ENCODE results near the gene FH. TPM values are rescaled to one million over a fixed set of nuclear protein-coding genes. Genes with fewer than 3 reads are reported as not detected.

The FH gene
- total RNA-seq = 10 to 100 TPM; 13.0 to 16.9 TPM
- 31.9 TPM for polyA plus RNA-seq (2013, experiment 1 of 2)
- 29.4 TPM for polyA plus RNA-seq (2013, experiment 2 of 2)
- total RNA-seq = 19.1 to 168 (median 36.9) reads per million in 172 experiments

DNA sequence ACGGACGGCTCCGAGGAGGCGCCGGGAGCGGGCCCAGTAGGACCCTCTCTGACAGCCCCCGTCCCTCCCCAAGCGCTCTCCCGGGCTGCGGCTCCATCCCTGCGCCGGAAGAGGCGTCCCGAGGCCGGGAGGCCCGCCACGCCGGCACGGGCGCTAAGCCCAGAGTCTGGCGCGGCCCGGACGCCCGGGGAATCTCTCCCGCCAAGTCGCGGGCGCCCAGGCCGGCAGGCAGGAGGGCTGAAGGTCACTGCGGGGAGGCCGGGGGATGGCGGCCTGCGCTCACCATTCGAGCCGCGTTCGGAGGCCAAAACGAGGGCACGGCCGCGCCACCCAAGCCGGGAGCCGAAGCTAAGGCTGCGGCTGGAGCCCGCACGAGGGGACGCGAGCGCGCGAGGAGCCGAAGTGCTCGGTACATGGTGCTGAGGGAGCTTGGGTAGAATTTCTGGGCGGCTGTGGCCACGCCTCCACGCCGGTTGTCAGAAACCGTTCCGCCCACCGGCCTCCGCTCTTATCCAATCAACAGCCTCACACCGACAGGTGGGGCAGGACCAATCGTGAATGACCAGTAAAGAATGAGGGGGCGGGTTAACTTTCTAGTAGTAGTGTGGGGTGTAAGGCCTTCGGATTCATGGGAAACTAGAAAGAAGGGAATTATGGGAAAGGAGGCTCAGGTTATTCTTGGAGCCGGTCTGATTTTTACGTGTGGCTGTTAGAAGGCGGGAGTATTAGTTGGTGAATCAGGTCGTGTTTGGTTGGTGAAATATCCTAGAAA lies at the start of gene FH:
Gene FH, minus strand, starts transcription at position 448 of the 772 bp plus-strand sequence. Its CDS starts 33 bp downstream, at position 415.
- ATAC-seq (ENCODE audit: poor library complexity) = peak; percentile 97
- Mint-ChIP-seq H3K27me3 (peaks cover 25% of the 10 kb centered on the region), H3K36me3 (ENCODE audit: low read depth) (peaks cover 24% of the 10 kb centered on the region), H3K4me1 (ENCODE audit: low read depth) (peaks cover 32% of the 10 kb centered on the region), H3K27ac (peak within 1 kb of the TSS; percentile 85), H3K4me3 (peak within 1 kb of the TSS; percentile 97), H3K9me3 (no peaks in the 10 kb centered on the region)
- peaks cover 8% of the 10 kb centered on the region in 2 experiments for H3K27me3 ChIP-seq (ENCODE audit: control insufficient read depth in 1 of 2, insufficient read depth in 2 of 2, low read length in 2 of 2)
- CTCF ChIA-PET = no interaction called here
- TF ChIP-seq, protein P1, sequence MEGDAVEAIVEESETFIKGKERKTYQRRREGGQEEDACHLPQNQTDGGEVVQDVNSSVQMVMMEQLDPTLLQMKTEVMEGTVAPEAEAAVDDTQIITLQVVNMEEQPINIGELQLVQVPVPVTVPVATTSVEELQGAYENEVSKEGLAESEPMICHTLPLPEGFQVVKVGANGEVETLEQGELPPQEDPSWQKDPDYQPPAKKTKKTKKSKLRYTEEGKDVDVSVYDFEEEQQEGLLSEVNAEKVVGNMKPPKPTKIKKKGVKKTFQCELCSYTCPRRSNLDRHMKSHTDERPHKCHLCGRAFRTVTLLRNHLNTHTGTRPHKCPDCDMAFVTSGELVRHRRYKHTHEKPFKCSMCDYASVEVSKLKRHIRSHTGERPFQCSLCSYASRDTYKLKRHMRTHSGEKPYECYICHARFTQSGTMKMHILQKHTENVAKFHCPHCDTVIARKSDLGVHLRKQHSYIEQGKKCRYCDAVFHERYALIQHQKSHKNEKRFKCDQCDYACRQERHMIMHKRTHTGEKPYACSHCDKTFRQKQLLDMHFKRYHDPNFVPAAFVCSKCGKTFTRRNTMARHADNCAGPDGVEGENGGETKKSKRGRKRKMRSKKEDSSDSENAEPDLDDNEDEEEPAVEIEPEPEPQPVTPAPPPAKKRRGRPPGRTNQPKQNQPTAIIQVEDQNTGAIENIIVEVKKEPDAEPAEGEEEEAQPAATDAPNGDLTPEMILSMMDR (IDR thresholded peaks at IDR 0.05) = no peak
- H3K27ac ChIP-seq (ENCODE audit: low read depth in 1 of 2, low read length in 2 of 2) = peak within 1 kb of the TSS in 1 of 2 donors; percentile 70
- H3K9me3 ChIP-seq (ENCODE audit: control insufficient read depth in 1 of 2, insufficient read depth in 1 of 2, low read length in 2 of 2) = no peaks in the 10 kb centered on the region
- peaks cover 3% of the 10 kb centered on the region for H3K36me3 ChIP-seq (ENCODE audit: insufficient read depth, low read length)
- H3K4me3 ChIP-seq (ENCODE audit: low read length) = peak within 1 kb of the TSS; percentile 64
- POLR2A ChIA-PET = interaction anchor here (1.1 to 2.3 kb wide), 7 partner anchors 16 to 1736 kb away, joined by 3 to 7 read pairs (median 4); partner anchors contain the start of genes CEP170, CHML, EXO1 and OPN3
- intact Hi-C loops (cut with DNase I, micrococcal nuclease) = loop anchor here (2.0 to 5.0 kb wide), 4 partner anchors 123 to 1738 kb away; partner anchors contain the start of genes CEP170 (in 1 of the 2), CHML (in 1 of the 2), EXO1 (in 1 of the 2) and OPN3 (in 1 of the 2)
- peak; percentile 82 to 98 (median 91) for DNase-seq
- peaks cover 5% of the 10 kb centered on the region for H3K4me1 ChIP-seq (ENCODE audit: insufficient read depth, low read length)

DNA sequence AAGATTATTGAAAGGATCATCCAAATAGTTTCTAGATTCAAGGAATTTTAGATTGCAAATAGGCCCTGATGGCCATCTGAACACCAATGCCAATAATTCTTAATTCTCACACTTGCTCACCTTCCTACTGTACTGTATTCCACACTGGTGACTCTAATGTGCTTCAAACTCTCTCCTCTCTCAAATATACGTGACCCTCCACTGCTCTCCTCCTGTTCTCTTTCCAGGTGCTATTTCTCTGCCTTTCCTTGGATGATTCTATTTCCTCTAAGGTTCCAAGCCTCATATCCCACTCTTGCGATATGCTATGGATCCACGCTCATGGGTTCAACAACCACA lies 41.3 kb upstream of the FH start:
- no peak overlapping the region for H3K4me3 Mint-ChIP-seq
- ATAC-seq (ENCODE audit: poor library complexity) (no peak), DNase-seq (no peak)
- H3K27me3 Mint-ChIP-seq = no peaks in the 10 kb centered on the region
- no peaks in the 10 kb centered on the region for H3K36me3 ChIP-seq (ENCODE audit: insufficient read depth, low read length)
- TF ChIP-seq, protein P1 (IDR thresholded peaks at IDR 0.05) = no peak
- no peaks in the 10 kb centered on the region for H3K4me1 Mint-ChIP-seq (ENCODE audit: low read depth)
- intact Hi-C loops (cut with DNase I, micrococcal nuclease) = no loop called here
- POLR2A ChIA-PET = no interaction called here
- H3K27ac Mint-ChIP-seq = no peak overlapping the region
- CTCF ChIA-PET = no interaction called here
- H3K9me3 Mint-ChIP-seq = no peaks in the 10 kb centered on the region
- no peaks in the 10 kb centered on the region for H3K27me3 ChIP-seq (ENCODE audit: control insufficient read depth in 1 of 2, insufficient read depth in 2 of 2, low read length in 2 of 2)
- no peaks in the 10 kb centered on the region for H3K9me3 ChIP-seq (ENCODE audit: control insufficient read depth in 1 of 2, insufficient read depth in 1 of 2, low read length in 2 of 2)
- no peak overlapping the region for H3K27ac ChIP-seq (ENCODE audit: low read depth in 1 of 2, low read length in 2 of 2)
- H3K36me3 Mint-ChIP-seq (ENCODE audit: low read depth) = no peaks in the 10 kb centered on the region
- no peaks in the 10 kb centered on the region for H3K4me1 ChIP-seq (ENCODE audit: insufficient read depth, low read length)
- H3K4me3 ChIP-seq (ENCODE audit: low read length) = no peak overlapping the region

DNA sequence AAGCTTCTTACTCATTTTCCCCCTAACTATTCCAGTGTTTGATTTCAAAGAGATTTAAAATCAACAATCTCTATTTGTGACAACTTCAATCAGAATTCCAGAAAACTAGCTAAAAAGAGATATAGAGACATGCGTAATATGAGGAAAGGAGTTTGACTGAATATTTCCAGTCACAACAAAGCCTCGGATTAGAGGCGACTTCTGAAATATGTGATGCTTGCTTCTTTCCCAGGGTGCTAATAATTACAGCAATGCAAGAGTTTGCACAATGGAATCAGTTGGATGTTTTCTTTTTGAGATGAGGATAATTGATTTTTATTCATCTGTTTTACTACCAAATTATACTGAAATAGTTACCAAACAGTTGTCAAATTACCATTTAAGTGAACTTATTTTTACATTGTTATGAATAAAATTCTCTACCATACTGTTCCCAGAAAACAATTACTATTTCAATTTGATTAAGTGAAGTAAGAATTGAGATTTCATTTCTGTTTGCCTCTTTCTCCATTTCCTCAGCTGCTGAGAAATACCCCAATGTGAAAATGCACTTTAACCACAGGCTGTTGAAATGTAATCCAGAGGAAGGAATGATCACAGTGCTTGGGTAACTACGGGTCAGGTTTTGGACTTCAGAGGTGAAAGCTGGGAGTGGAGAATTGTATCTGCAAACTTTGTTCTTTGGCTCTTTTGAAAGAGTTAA lies 40.7 kb upstream of the FH start:
- intact Hi-C loops (cut with DNase I, micrococcal nuclease) = no loop called here
- no peaks in the 10 kb centered on the region for H3K27me3 ChIP-seq (ENCODE audit: control insufficient read depth in 1 of 2, insufficient read depth in 2 of 2, low read length in 2 of 2)
- Mint-ChIP-seq H3K27ac (no peak overlapping the region), H3K36me3 (ENCODE audit: low read depth) (no peaks in the 10 kb centered on the region), H3K27me3 (no peaks in the 10 kb centered on the region), H3K9me3 (no peaks in the 10 kb centered on the region), H3K4me1 (ENCODE audit: low read depth) (no peaks in the 10 kb centered on the region), H3K4me3 (no peak overlapping the region)
- peak in 1 of 14 experiments; percentile 10 for DNase-seq
- POLR2A ChIA-PET = no interaction called here
- no peaks in the 10 kb centered on the region for H3K36me3 ChIP-seq (ENCODE audit: insufficient read depth, low read length)
- no peak overlapping the region for H3K4me3 ChIP-seq (ENCODE audit: low read length)
- ATAC-seq (ENCODE audit: poor library complexity) = no peak
- no peaks in the 10 kb centered on the region for H3K9me3 ChIP-seq (ENCODE audit: control insufficient read depth in 1 of 2, insufficient read depth in 1 of 2, low read length in 2 of 2)
- TF ChIP-seq, protein P1 (IDR thresholded peaks at IDR 0.05) = no peak
- H3K4me1 ChIP-seq (ENCODE audit: insufficient read depth, low read length) = no peaks in the 10 kb centered on the region
- CTCF ChIA-PET = no interaction called here
- no peak overlapping the region for H3K27ac ChIP-seq (ENCODE audit: low read depth in 1 of 2, low read length in 2 of 2)

All from CD4-positive, alpha-beta T cell (primary cell).